Measurements from ENCODE around the gene ABAT. TPM values are rescaled to one million over a fixed set of nuclear protein-coding genes. Genes with fewer than 3 reads are reported as not detected.

Gene ABAT
- total RNA-seq, 1 experiment from 2014 or later, result 7.3 TPM

GRCh38 chr16:8716592-8716991, 42.2 kb downstream of the ABAT start:
- Histone ChIP-seq H2AK5ac (ENCODE audit: insufficient read length, low read length) (no peak overlapping the region), H3K79me1 (ENCODE audit: insufficient read depth, low read depth, low read length, poor library complexity, severe bottlenecking) (no peaks in the 10 kb centered on the region), H3K56ac (ENCODE audit: insufficient read length, low read depth, low read length) (no peak overlapping the region), H3K23ac (ENCODE audit: insufficient read length, low read depth, low read length) (no peak overlapping the region), H3K9ac (ENCODE audit: extremely low read depth, insufficient read length, low read length) (no peak overlapping the region), H2AFZ (ENCODE audit: low read length) (no peak overlapping the region), H2BK5ac (ENCODE audit: insufficient read length, low read length) (no peak overlapping the region), H3K27me3 (ENCODE audit: insufficient read depth, low read length) (no peaks in the 10 kb centered on the region), H4K8ac (replicated peaks; ENCODE audit: insufficient read length, low read depth, low read length) (no peak overlapping the region), H3K4me1 (ENCODE audit: insufficient read depth, low read length) (0 out of 2 replicates have a peak, but pooled peaks cover under 1% of the 10 kb centered on the region), H4K5ac (ENCODE audit: insufficient read length, low read depth, low read length) (no peak overlapping the region), H3K23me2 (ENCODE audit: insufficient read length, low read depth, low read length, poor library complexity, severe bottlenecking) (no peaks in the 10 kb centered on the region), H3K18ac (ENCODE audit: insufficient read length, low read depth, low read length) (no peak overlapping the region), H2BK15ac (ENCODE audit: low read depth, low read length) (no peak overlapping the region), H3K4me2 (ENCODE audit: insufficient read depth, insufficient read length, low read length) (no peak overlapping the region), H2BK12ac (ENCODE audit: insufficient read length, low read depth, low read length) (no peak overlapping the region), H3K79me2 (ENCODE audit: insufficient read depth, low read length) (no peaks in the 10 kb centered on the region), H2BK20ac (ENCODE audit: low read depth, low read length, poor library complexity, severe bottlenecking) (no peak overlapping the region), H4K20me1 (ENCODE audit: control insufficient read depth, insufficient read depth, insufficient read length) (no peaks in the 10 kb centered on the region), H4K91ac (ENCODE audit: insufficient read length, low read depth, low read length) (no peak overlapping the region), H3K14ac (ENCODE audit: insufficient read depth, low read length) (no peak overlapping the region), H3K4ac (ENCODE audit: low read depth, low read length) (no peak overlapping the region), H3K27ac (ENCODE audit: insufficient read length, low read depth, low read length) (no peak overlapping the region), H3K9me3 (ENCODE audit: control insufficient read depth, low read depth, low read length) (no peaks in the 10 kb centered on the region), H2BK120ac (ENCODE audit: low read depth, low read length, poor library complexity, severe bottlenecking) (no peak overlapping the region), H3T11ph (ENCODE audit: low read length) (no peak overlapping the region)
- H3K4me3 Mint-ChIP-seq, result no peak overlapping the region
- peaks cover 6% of the 10 kb centered on the region for H3K27me3 Mint-ChIP-seq (ENCODE audit: low read depth)
- no peaks in the 10 kb centered on the region for H3K9me3 Mint-ChIP-seq
- no CpG with 5 or more reads among the region's 10 CpGs for WGBS (ENCODE audit: extremely low coverage, insufficient read length, low lambda C conversion rate)
- no peak overlapping the region for H3K27ac Mint-ChIP-seq
- DNase-seq, result no peak
- H3K4me1 Mint-ChIP-seq, result peaks cover 22 to 31% of the 10 kb centered on the region in 2 experiments
- no peak for TF ChIP-seq CTCF (conservative IDR thresholded peaks at IDR 0.05)
- H3K36me3 Mint-ChIP-seq (ENCODE audit: insufficient read depth in 1 of 3, low read depth in 3 of 3), result no peaks in the 10 kb centered on the region; a peak in 1 of 7 replicates
